ENCODE measurements around the gene OSBPL9.
"Not testable (repeated sequence)": the region's sequence is repeated elsewhere in the genome, so short reads cannot be mapped to it uniquely, and the experiment has no call there.

Gene OSBPL9

GRCh38 chr1:51635615-51636014 lies 18.7 kb downstream of the OSBPL9 start:
- no peak for DNase-seq (ENCODE audit: low read depth, low spot score)

GRCh38 chr1:51636191-51636590 lies 19.3 kb downstream of the OSBPL9 start:
- DNase-seq (ENCODE audit: low read depth, low spot score): no peak

GRCh38 chr1:51636764-51637522 lies 20.1 kb downstream of the OSBPL9 start:
- no peak for DNase-seq (ENCODE audit: low read depth, low spot score)

GRCh38 chr1:51638350-51638749 lies 21.5 kb downstream of the OSBPL9 start:
- no peak for DNase-seq (ENCODE audit: low read depth, low spot score)

- no peak for DNase-seq (ENCODE audit: low read depth, low spot score)
Measured at GRCh38 chr1:51639694-51640093, 22.8 kb downstream of the OSBPL9 start.

- DNase-seq (ENCODE audit: low read depth, low spot score): no peak
Measured at GRCh38 chr1:51641096-51641495, 24.2 kb downstream of the OSBPL9 start.

GRCh38 chr1:51642739-51643142 lies 25.8 kb downstream of the OSBPL9 start:
- no peak for DNase-seq (ENCODE audit: low read depth, low spot score)

- no peak for DNase-seq (ENCODE audit: low read depth, low spot score)
Measured at GRCh38 chr1:51643362-51643761, 26.5 kb downstream of the OSBPL9 start.

GRCh38 chr1:51644020-51644419 lies 27.1 kb downstream of the OSBPL9 start:
- DNase-seq (ENCODE audit: low read depth, low spot score): no peak

- DNase-seq (ENCODE audit: low read depth, low spot score): no peak
Measured at GRCh38 chr1:51644533-51645197, 27.8 kb downstream of the OSBPL9 start.

GRCh38 chr1:51646592-51646991 lies 29.7 kb downstream of the OSBPL9 start:
- DNase-seq (ENCODE audit: low read depth, low spot score): not testable (repeated sequence)

GRCh38 chr1:51648180-51649109 lies 31.6 kb downstream of the OSBPL9 start:
- DNase-seq (ENCODE audit: low read depth, low spot score): peak; percentile 23

- no peak for DNase-seq (ENCODE audit: low read depth, low spot score)
Measured at GRCh38 chr1:51649593-51650091, 32.8 kb downstream of the OSBPL9 start.

GRCh38 chr1:51650198-51650597 lies 33.3 kb downstream of the OSBPL9 start:
- no peak for DNase-seq (ENCODE audit: low read depth, low spot score)

- DNase-seq (ENCODE audit: low read depth, low spot score): no peak
Measured at GRCh38 chr1:51651552-51651942, 34.7 kb downstream of the OSBPL9 start.

GRCh38 chr1:51652599-51652998 lies 35.7 kb downstream of the OSBPL9 start:
- no peak for DNase-seq (ENCODE audit: low read depth, low spot score)

GRCh38 chr1:51653127-51653526 lies 36.2 kb downstream of the OSBPL9 start:
- DNase-seq (ENCODE audit: low read depth, low spot score): no peak

GRCh38 chr1:51654000-51654399 lies 37.1 kb downstream of the OSBPL9 start:
- no peak for DNase-seq (ENCODE audit: low read depth, low spot score)

GRCh38 chr1:51656374-51656773 lies 39.5 kb downstream of the OSBPL9 start:
- no peak for DNase-seq (ENCODE audit: low read depth, low spot score)

- DNase-seq (ENCODE audit: low read depth, low spot score): no peak
Measured at GRCh38 chr1:51660580-51660979, 43.7 kb downstream of the OSBPL9 start.

GRCh38 chr1:51661081-51661518 lies 44.2 kb downstream of the OSBPL9 start:
- no peak for DNase-seq (ENCODE audit: low read depth, low spot score)

GRCh38 chr1:51663105-51663504 lies 46.2 kb downstream of the OSBPL9 start:
- DNase-seq (ENCODE audit: low read depth, low spot score): no peak
